Neural progenitor cell (in vitro differentiated cells): ENCODE results near the gene REC114.

Experiments
- EZH2 ChIP-seq: fragments of 200-600 bp; sonication (generic); IDR thresholded peaks from 2 replicates; pipeline ENCODE4 v1.6.1; 2017; ENCODE audit warnings: antibody characterized with exemption, mild to moderate bottlenecking, moderate library complexity
- EZH2phosphoT487 ChIP-seq: fragments of 200-600 bp; sonication (generic); IDR thresholded peaks from 2 replicates; pipeline ENCODE4 v1.6.1; 2017; ENCODE audit warnings: antibody characterized with exemption
- TF ChIP-seq, protein P1 (sequence below): fragments of 200-600 bp; sonication (generic); IDR thresholded peaks from 2 replicates; pipeline ENCODE4 v1.5.1; 2017; ENCODE audit warnings: antibody characterized with exemption, mild to moderate bottlenecking

DNA sequence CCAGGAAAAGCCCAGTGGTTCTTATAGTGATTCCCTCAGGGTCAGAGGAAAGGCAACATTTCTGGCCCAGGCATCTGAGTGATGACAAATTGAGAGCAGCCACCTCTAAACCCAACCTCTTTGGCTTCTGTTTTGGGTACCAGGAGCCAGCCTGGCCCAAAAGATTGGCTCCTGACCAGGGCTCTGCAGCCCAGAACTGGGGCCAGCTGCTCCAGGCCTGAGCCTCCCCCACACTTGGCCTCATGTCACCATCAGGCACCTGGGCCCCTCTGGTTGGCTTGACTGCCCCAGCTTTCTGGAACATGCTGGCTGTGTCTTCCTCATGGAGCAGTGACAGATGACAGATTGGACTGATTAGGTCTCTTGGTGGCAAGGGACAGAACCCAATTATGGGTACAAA is 48.2 kb upstream of the REC114 start:
- TF ChIP-seq, protein P1, sequence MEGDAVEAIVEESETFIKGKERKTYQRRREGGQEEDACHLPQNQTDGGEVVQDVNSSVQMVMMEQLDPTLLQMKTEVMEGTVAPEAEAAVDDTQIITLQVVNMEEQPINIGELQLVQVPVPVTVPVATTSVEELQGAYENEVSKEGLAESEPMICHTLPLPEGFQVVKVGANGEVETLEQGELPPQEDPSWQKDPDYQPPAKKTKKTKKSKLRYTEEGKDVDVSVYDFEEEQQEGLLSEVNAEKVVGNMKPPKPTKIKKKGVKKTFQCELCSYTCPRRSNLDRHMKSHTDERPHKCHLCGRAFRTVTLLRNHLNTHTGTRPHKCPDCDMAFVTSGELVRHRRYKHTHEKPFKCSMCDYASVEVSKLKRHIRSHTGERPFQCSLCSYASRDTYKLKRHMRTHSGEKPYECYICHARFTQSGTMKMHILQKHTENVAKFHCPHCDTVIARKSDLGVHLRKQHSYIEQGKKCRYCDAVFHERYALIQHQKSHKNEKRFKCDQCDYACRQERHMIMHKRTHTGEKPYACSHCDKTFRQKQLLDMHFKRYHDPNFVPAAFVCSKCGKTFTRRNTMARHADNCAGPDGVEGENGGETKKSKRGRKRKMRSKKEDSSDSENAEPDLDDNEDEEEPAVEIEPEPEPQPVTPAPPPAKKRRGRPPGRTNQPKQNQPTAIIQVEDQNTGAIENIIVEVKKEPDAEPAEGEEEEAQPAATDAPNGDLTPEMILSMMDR = no peak
- TF ChIP-seq EZH2 (no peak), EZH2phosphoT487 (no peak)
